Breast epithelium (tissue), 4 donors: ENCODE measurements around the gene COL4A4. TPM values are rescaled to one million over a fixed set of nuclear protein-coding genes. Genes with fewer than 3 reads are reported as not detected.

Experiments
- DNase-seq, 2 donors: peaks; one replicate each; pipeline ENCODE4 v3.0.0-alpha.2; 2019; ENCODE audit warnings: low spot score in 2 of 2
- H3K27ac ChIP-seq, 2 donors: fragments of 200-600 bp; sonication (generic) in 1 of 2; one replicate each; pipeline ENCODE4 v1.5.1; 2016 to 2019; ENCODE audit warnings: mild to moderate bottlenecking in 1 of 2
- H3K27me3 ChIP-seq, 2 donors: fragments of 200-600 bp; sonication (generic) in 1 of 2; one replicate each; pipeline versions ENCODE4 v1.5.1 to v1.6.0; 2017 to 2019; ENCODE audit warnings: control low read depth in 1 of 2, mild to moderate bottlenecking in 1 of 2
- H3K36me3 ChIP-seq: fragments of 200-600 bp; one replicate; pipeline ENCODE4 v1.5.1; 2019
- H3K4me1 ChIP-seq, 2 donors: fragments of 200-600 bp; sonication (generic); one replicate each; pipeline ENCODE4 v1.5.1; 2016 to 2019; ENCODE audit warnings: control low read depth in 1 of 2
- H3K4me3 ChIP-seq, 3 donors: fragments of 200-600 bp; sonication (generic); 1 replicate in 2 of 3; 2 replicates in 1 of 3; pipeline ENCODE4 v1.5.1; 2016 to 2019; ENCODE audit warnings: mild to moderate bottlenecking in 3 of 3, moderate library complexity in 2 of 3
- H3K9me3 ChIP-seq, 2 donors: fragments of 200-600 bp; sonication (generic) in 1 of 2; one replicate each; pipeline ENCODE4 v1.5.1; 2016 to 2019; ENCODE audit warnings: control low read depth in 1 of 2
- POLR2A ChIP-seq: fragments of 450-650 bp; IDR thresholded peaks from one replicate; pipeline ENCODE4 v1.6.1; 2016; ENCODE audit warnings: antibody characterized with exemption, mild to moderate bottlenecking, moderate library complexity
- POLR2AphosphoS5 ChIP-seq, 3 donors: sonication (generic); formaldehyde crosslinking; IDR thresholded peaks; one replicate each; pipeline ENCODE4 v1.6.1; 2017; ENCODE audit warnings: antibody characterized with exemption in 3 of 3
- intact Hi-C: fragments of 100-400 bp; cut with DNase I; formaldehyde crosslinking; loops from one replicate; pipeline ENCODE4 v1.15.1; 2023; ENCODE audit warnings: low total_unique reads
- total RNA-seq, 3 donors: library from RNA; depleted of rRNA; stranded (reverse); fragments of >200 nt; gene quantifications; one replicate each; pipeline ENCODE4 v1.1.0, GENCODE V29; 2016
- TF ChIP-seq, protein P1 (sequence below), 3 donors: fragments of 450-650 bp; IDR thresholded peaks; one replicate each; pipeline ENCODE4 v1.5.1; 2016 to 2017; ENCODE audit warnings: antibody characterized with exemption in 3 of 3, mild to moderate bottlenecking in 3 of 3, moderate library complexity in 3 of 3

The COL4A4 gene
- 1 to 10 TPM; 1.2 to 3.8 (median 1.6) TPM for total RNA-seq

DNA sequence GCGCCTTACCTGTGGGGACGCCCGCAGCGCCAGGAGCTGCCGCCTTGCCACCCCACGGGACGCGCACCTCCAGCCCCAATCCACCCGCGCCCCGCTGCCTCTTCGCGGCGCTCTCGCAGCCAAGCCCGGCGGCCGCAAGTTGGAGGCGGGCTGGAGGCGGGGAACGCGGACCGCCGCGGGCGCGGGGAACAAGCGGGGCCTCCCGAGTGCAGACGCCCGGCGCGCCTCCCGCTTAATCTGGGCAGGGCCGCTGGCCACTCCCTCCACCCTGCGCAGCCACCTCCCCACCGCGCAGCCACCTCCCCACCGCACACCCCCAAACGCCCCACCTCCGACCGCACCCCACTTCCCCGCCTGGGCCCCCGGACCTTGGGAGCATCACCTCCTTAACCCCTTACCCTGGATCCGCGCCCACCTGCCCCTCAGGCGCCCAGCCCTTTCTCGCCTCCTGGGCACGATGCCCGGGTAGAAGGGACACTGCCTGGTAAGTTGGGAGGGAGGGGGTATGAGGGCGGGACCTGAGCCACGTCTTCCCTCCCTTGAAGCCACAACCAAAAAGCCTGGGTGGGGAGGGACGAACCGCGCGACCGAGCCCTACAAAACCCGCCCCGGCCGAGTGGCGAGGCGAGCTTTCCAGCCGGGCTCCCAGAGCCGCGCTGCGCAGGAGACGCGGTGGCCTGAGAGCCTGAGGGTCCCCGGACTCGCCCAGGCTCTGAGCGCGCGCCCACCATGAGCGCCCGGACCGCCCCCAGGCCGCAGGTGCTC lies at the start of gene COL4A4, which contains the start of gene COL4A3:
Gene COL4A4, minus strand, starts transcription at position 208 of the 765 bp plus-strand sequence. CDS start 16,722 bp downstream, outside the sequence.
Gene COL4A3, plus strand, starts transcription at position 627 of the 765 bp plus-strand sequence. Its CDS starts 103 bp downstream, at position 730.
- peaks cover 0 to 10% of the 10 kb centered on the region in 2 donors for H3K9me3 ChIP-seq
- DNase-seq: peak in 1 of 2 donors; percentile 27
- TF ChIP-seq POLR2AphosphoS5 (IDR thresholded peaks at IDR 0.05) (no peak), POLR2A (no peak)
- TF ChIP-seq, protein P1, sequence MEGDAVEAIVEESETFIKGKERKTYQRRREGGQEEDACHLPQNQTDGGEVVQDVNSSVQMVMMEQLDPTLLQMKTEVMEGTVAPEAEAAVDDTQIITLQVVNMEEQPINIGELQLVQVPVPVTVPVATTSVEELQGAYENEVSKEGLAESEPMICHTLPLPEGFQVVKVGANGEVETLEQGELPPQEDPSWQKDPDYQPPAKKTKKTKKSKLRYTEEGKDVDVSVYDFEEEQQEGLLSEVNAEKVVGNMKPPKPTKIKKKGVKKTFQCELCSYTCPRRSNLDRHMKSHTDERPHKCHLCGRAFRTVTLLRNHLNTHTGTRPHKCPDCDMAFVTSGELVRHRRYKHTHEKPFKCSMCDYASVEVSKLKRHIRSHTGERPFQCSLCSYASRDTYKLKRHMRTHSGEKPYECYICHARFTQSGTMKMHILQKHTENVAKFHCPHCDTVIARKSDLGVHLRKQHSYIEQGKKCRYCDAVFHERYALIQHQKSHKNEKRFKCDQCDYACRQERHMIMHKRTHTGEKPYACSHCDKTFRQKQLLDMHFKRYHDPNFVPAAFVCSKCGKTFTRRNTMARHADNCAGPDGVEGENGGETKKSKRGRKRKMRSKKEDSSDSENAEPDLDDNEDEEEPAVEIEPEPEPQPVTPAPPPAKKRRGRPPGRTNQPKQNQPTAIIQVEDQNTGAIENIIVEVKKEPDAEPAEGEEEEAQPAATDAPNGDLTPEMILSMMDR (IDR thresholded peaks at IDR 0.05): no peak
- H3K27me3 ChIP-seq: peaks cover 8 to 11% of the 10 kb centered on the region in 2 donors
- H3K4me1 ChIP-seq: no peaks in the 10 kb centered on the region
- intact Hi-C loops: no loop called here
- H3K27ac ChIP-seq: peak within 1 kb of the TSS in 1 of 2 donors; percentile 34
- H3K4me3 ChIP-seq: peak within 1 kb of the TSS; percentile 35 to 76 (median 59)
- no peaks in the 10 kb centered on the region for H3K36me3 ChIP-seq

DNA sequence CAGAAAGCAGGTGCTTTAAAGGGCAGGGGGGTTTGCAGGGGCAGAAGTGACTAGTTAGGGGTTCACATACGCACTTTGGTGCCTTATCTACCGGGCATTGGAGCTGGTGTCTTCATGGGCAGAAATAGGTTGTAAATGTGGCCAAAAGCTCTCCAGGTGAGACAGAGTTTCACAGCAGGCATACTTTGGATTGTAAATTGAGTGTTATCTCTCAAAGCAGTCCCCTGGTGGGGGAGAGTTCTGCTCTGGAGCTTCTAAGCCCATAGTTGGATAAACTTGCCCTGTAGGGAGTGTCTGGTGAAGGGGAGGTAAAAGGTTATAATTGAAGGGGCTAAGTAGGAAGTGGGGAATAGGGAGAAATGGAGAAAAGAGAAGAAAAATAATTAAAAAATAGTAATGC lies 43.6 kb upstream of the COL4A4 start:
- intact Hi-C loops: no loop called here
- no peaks in the 10 kb centered on the region for H3K36me3 ChIP-seq
- H3K9me3 ChIP-seq: no peaks in the 10 kb centered on the region
- no peaks in the 10 kb centered on the region for H3K4me1 ChIP-seq
- H3K27me3 ChIP-seq: no peaks in the 10 kb centered on the region
- H3K4me3 ChIP-seq: no peak overlapping the region
- TF ChIP-seq POLR2A (no peak), POLR2AphosphoS5 (IDR thresholded peaks at IDR 0.05) (no peak)
- TF ChIP-seq, protein P1 (IDR thresholded peaks at IDR 0.05): no peak
- DNase-seq: no peak
- no peak overlapping the region for H3K27ac ChIP-seq

DNA sequence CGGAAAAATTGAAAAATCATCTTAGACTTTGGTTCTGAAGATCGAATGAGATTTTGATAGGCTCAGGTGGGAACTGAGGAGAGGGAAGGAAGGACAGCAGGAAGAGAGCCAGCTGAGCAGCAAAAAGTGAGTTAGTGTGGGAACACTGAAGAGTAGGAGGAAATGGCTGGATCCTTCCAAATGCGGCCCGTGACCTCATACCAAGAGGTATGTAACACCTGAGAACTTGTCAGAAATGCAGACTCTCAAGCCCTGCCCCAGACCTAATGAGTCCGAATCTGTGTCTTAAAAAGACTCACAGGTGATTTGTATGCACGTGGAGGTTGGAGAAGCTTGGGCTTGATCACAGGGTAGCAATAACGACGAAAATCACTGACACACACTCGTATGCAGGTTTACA lies 42.4 kb upstream of the COL4A4 start:
- no peak for DNase-seq
- Histone ChIP-seq H3K9me3 (no peaks in the 10 kb centered on the region), H3K27ac (no peak overlapping the region), H3K36me3 (no peaks in the 10 kb centered on the region), H3K4me3 (no peak overlapping the region), H3K4me1 (no peaks in the 10 kb centered on the region), H3K27me3 (no peaks in the 10 kb centered on the region)
- no peak for TF ChIP-seq POLR2AphosphoS5 (IDR thresholded peaks at IDR 0.05)
- TF ChIP-seq, protein P1 (IDR thresholded peaks at IDR 0.05): no peak
- no peak for TF ChIP-seq POLR2A
- intact Hi-C loops: no loop called here

DNA sequence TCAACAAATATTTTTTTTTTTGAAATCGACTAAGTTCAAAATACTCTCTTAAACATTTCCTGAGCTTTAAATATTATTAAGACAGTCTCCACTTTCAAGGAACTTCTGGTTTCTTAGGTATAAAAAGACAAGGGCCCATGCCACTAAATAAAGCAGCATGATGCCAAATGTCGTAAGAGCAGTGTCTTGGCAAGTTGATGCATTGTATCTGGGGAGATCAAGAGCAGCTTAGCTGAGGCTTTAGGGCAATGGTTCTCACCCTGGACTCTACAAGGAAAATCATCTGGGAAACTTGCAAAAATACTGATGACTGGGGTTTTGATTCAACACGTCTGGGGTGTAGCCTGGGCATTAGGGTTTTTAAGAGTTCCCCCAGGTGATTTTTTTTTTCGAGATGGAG lies 41.7 kb upstream of the COL4A4 start:
- no peak for TF ChIP-seq POLR2A
- TF ChIP-seq, protein P1 (IDR thresholded peaks at IDR 0.05): no peak
- TF ChIP-seq POLR2AphosphoS5 (IDR thresholded peaks at IDR 0.05): no peak
- H3K36me3 ChIP-seq: no peaks in the 10 kb centered on the region
- intact Hi-C loops: no loop called here
- H3K4me1 ChIP-seq: no peaks in the 10 kb centered on the region
- no peaks in the 10 kb centered on the region for H3K27me3 ChIP-seq
- DNase-seq: no peak
- no peak overlapping the region for H3K27ac ChIP-seq
- H3K9me3 ChIP-seq: no peaks in the 10 kb centered on the region
- no peak overlapping the region for H3K4me3 ChIP-seq

DNA sequence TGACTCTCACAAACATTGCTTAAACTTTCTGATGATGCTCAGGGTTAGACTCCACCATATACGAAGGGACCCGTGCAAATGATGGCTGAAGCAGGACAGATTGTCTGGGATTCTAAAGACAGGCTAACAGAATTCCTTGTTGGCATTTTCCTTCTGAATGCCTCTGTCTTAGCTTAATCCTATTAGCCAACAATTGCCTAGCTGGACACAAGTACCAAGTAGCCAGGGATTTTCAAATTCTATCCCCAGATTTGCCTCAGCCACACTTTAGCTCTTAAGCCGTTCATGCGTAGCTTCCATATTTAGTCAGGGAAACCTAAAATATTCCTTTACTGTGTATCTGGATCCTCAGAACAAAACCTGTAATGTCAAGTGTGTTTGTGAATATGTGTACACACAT lies 40.4 kb upstream of the COL4A4 start:
- no peak for TF ChIP-seq POLR2AphosphoS5 (IDR thresholded peaks at IDR 0.05)
- no peak for TF ChIP-seq POLR2A
- TF ChIP-seq, protein P1 (IDR thresholded peaks at IDR 0.05): no peak
- H3K27me3 ChIP-seq: no peaks in the 10 kb centered on the region

More for the DNA sequence above, 40.4 kb upstream of the COL4A4 start:
- Histone ChIP-seq H3K4me3 (no peak overlapping the region), H3K27ac (no peak overlapping the region), H3K36me3 (no peaks in the 10 kb centered on the region), H3K9me3 (no peaks in the 10 kb centered on the region), H3K4me1 (no peaks in the 10 kb centered on the region)
- intact Hi-C loops: no loop called here
- DNase-seq: no peak
